Stimulated activated CD8-positive, alpha-beta memory T cell treated with anti-CD3 and anti-CD28 coated beads, Interleukin-4, amount 100 ng/mL, for 24 hours (primary cell): Measurements from ENCODE around the gene EIF4B.

ENCODE experiments used
- DNase-seq: peaks from one replicate; pipeline ENCODE4 v3.0.0-alpha.2; 2020; ENCODE audit warnings: low read depth

Gene EIF4B

GRCh38 chr12:53047221-53048032 is 41.2 kb downstream of the EIF4B start:
- peak; percentile 58 for DNase-seq

GRCh38 chr12:53048033-53048779 is 42.0 kb downstream of the EIF4B start:
- DNase-seq: no peak

- DNase-seq: no peak
These were observed 42.6 kb downstream of the EIF4B start for GRCh38 chr12:53048780-53049401.

GRCh38 chr12:53049571-53050318 is 43.5 kb downstream of the EIF4B start, which contains the start of gene TNS2:
Gene TNS2, plus strand, starts transcription at chr12:53050065. Its CDS starts 121 bp downstream, at chr12:53050186.
- DNase-seq: no peak

GRCh38 chr12:53050426-53051057 is 44.3 kb downstream of the EIF4B start:
- no peak for DNase-seq

GRCh38 chr12:53051058-53051880 is 45.0 kb downstream of the EIF4B start:
- no peak for DNase-seq

GRCh38 chr12:53051881-53052412 is 45.7 kb downstream of the EIF4B start:
- DNase-seq: no peak

GRCh38 chr12:53052419-53053217 is 46.4 kb downstream of the EIF4B start:
- no peak for DNase-seq

- no peak for DNase-seq
These were observed 47.2 kb downstream of the EIF4B start for GRCh38 chr12:53053218-53054111.

- DNase-seq: peak; percentile 81
These were observed 48.0 kb downstream of the EIF4B start for GRCh38 chr12:53054112-53054878.

GRCh38 chr12:53055471-53056266 is 49.4 kb downstream of the EIF4B start:
- DNase-seq: no peak

GRCh38 chr12:53056296-53056695 is 50.0 kb downstream of the EIF4B start:
- DNase-seq: no peak

- no peak for DNase-seq
These were observed 50.6 kb downstream of the EIF4B start for GRCh38 chr12:53056901-53057300.

- no peak for DNase-seq
These were observed 51.7 kb downstream of the EIF4B start for GRCh38 chr12:53057816-53058500.

- no peak for DNase-seq
These were observed 52.6 kb downstream of the EIF4B start for GRCh38 chr12:53058674-53059433.
